PC-3 (cell line): ENCODE measurements around the gene MYO1H. TPM values are rescaled to one million over a fixed set of nuclear protein-coding genes. Genes with fewer than 3 reads are reported as not detected.

Experiments used
- ATAC-seq: fragments of 200-7000 bp; cut with Tn5 transposase; 2 replicates; pipeline ENCODE4 v1.9.1; 2020; ENCODE audit warnings: mild to moderate bottlenecking, moderate library complexity
- BruUV-seq: library from RNA; stranded (reverse); fragments of 400-500 nt; replicated peaks from 2 replicates; lab custom pipeline; 2021; lab: Mats Ljungman, UMichigan
- CTCF ChIA-PET: fragments of 300-600 bp; sonication (Branson Sonifier 250); formaldehyde crosslinking; loops from one replicate; lab custom pipeline; 2022; ENCODE audit warnings: antibody characterized with exemption; lab: Charles Lee
- POLR2A ChIA-PET: fragments of 300-600 bp; sonication (Branson Sonifier 250); formaldehyde crosslinking; loops from one replicate; lab custom pipeline; 2022; ENCODE audit warnings: antibody characterized with exemption; ENCODE audit not compliant: unreplicated experiment; lab: Charles Lee
- DNase-seq: peaks from one replicate; pipeline ENCODE4 v3.0.0-alpha.2; 2015
- H2AFZ ChIP-seq: fragments of 300-600 bp; sonication (generic); 2 replicates; pipeline ENCODE4 v1.6.0; 2016; ENCODE audit warnings: antibody characterized with exemption, low read length
- H3F3A ChIP-seq: fragments of 300-600 bp; sonication (generic); one replicate; pipeline ENCODE4 v1.6.0; 2017; ENCODE audit warnings: antibody characterized with exemption, low read length, control low read depth, mild to moderate bottlenecking; ENCODE audit not compliant: unreplicated experiment
- H3K27ac ChIP-seq: fragments of 300-600 bp; sonication (generic); 2 replicates; pipeline ENCODE4 v1.5.1; 2016; ENCODE audit warnings: mild to moderate bottlenecking, low read length
- H3K27me3 ChIP-seq: fragments of 300-600 bp; sonication (generic); 2 replicates; pipeline ENCODE4 v1.6.1; 2016; ENCODE audit warnings: low read length, mixed read lengths
- H3K36me3 ChIP-seq: fragments of 300-600 bp; sonication (generic); 2 replicates; pipeline ENCODE4 v1.6.1; 2016; ENCODE audit warnings: low read depth, mixed run types, low read length, mixed read lengths
- H3K4me1 ChIP-seq: fragments of 300-600 bp; sonication (generic); 2 replicates; pipeline ENCODE4 v1.5.1; 2016; ENCODE audit warnings: low read length; ENCODE audit not compliant: insufficient read depth
- H3K4me2 ChIP-seq: fragments of 300-600 bp; sonication (generic); 2 replicates; pipeline ENCODE4 v1.6.0; 2016; ENCODE audit warnings: low read length
- H3K4me3 ChIP-seq: fragments of 300-600 bp; sonication (generic); 2 replicates; pipeline ENCODE4 v1.5.1; 2016; ENCODE audit warnings: mild to moderate bottlenecking, low read length, mixed read lengths
- H3K79me2 ChIP-seq: fragments of 300-600 bp; sonication (generic); 2 replicates; pipeline ENCODE4 v1.6.1; 2017; ENCODE audit warnings: low read length, mixed read lengths
- H3K9ac ChIP-seq: fragments of 300-600 bp; sonication (generic); 2 replicates; pipeline ENCODE4 v1.6.0; 2016; ENCODE audit warnings: mild to moderate bottlenecking, low read length
- H3K9me2 ChIP-seq: fragments of 300-600 bp; sonication (generic); replicated peaks from 2 replicates; pipeline ENCODE4 v1.6.1; 2016; ENCODE audit warnings: mixed run types, low read length, mixed read lengths
- H3K9me3 ChIP-seq: fragments of 300-600 bp; sonication (generic); 2 replicates; pipeline ENCODE4 v1.6.1; 2016; ENCODE audit warnings: low read length, mixed read lengths
- H4K20me1 ChIP-seq: fragments of 300-600 bp; sonication (generic); 2 replicates; pipeline ENCODE4 v1.6.1; 2016; ENCODE audit warnings: low read length, mixed read lengths
- CTCF ChIP-seq: fragments of 300-600 bp; sonication (generic); conservative IDR thresholded peaks from 2 replicates; pipeline ENCODE4 v1.5.1; 2017; ENCODE audit warnings: antibody characterized with exemption, low read depth, mild to moderate bottlenecking, low read length
- EZH2 ChIP-seq: fragments of 300-600 bp; sonication (generic); IDR thresholded peaks from one replicate; pipeline ENCODE4 v1.6.1; 2017; ENCODE audit warnings: antibody characterized with exemption, mild to moderate bottlenecking, low read length; ENCODE audit not compliant: unreplicated experiment
- EZH2phosphoT487 ChIP-seq: fragments of 300-600 bp; sonication (generic); IDR thresholded peaks from 2 replicates; pipeline ENCODE4 v1.6.1; 2018; ENCODE audit warnings: mild to moderate bottlenecking, antibody characterized with exemption, low read length, borderline replicate concordance
- intact Hi-C: fragments of 100-400 bp; cut with micrococcal nuclease; formaldehyde crosslinking; loops from 2 replicates; pipeline ENCODE4 v1.9.0; 2023
- total RNA-seq: library from RNA; depleted of rRNA; stranded (reverse); fragments of >200 nt; gene quantifications from 2 replicates; pipeline ENCODE4 v1.2.3, GENCODE V29; 2014

Gene MYO1H
- total RNA-seq, 1 experiment from 2014 or later: not detected

- no TSS peak for BruUV-seq
- Histone ChIP-seq H3F3A (no peaks in the 10 kb centered on the region), H3K9ac (no peak overlapping the region), H3K79me2 (no peaks in the 10 kb centered on the region), H4K20me1 (no peaks in the 10 kb centered on the region), H3K9me3 (no peaks in the 10 kb centered on the region), H2AFZ (no peak overlapping the region), H3K4me2 (no peak overlapping the region), H3K27me3 (peaks cover 74% of the 10 kb centered on the region), H3K36me3 (no peaks in the 10 kb centered on the region), H3K4me1 (no peaks in the 10 kb centered on the region), H3K27ac (no peak overlapping the region), H3K9me2 (no peaks in the 10 kb centered on the region), H3K4me3 (no peak overlapping the region)
- POLR2A ChIA-PET: no interaction called here
- TF ChIP-seq EZH2phosphoT487: no peak
- TF ChIP-seq EZH2: no peak
- no peak for TF ChIP-seq CTCF
- ATAC-seq (no peak), DNase-seq (no peak)
- intact Hi-C loops: no loop called here
- CTCF ChIA-PET: no interaction called here
Measured at GRCh38 chr12:109329686-109330085, 18.0 kb upstream of the MYO1H start.

DNA sequence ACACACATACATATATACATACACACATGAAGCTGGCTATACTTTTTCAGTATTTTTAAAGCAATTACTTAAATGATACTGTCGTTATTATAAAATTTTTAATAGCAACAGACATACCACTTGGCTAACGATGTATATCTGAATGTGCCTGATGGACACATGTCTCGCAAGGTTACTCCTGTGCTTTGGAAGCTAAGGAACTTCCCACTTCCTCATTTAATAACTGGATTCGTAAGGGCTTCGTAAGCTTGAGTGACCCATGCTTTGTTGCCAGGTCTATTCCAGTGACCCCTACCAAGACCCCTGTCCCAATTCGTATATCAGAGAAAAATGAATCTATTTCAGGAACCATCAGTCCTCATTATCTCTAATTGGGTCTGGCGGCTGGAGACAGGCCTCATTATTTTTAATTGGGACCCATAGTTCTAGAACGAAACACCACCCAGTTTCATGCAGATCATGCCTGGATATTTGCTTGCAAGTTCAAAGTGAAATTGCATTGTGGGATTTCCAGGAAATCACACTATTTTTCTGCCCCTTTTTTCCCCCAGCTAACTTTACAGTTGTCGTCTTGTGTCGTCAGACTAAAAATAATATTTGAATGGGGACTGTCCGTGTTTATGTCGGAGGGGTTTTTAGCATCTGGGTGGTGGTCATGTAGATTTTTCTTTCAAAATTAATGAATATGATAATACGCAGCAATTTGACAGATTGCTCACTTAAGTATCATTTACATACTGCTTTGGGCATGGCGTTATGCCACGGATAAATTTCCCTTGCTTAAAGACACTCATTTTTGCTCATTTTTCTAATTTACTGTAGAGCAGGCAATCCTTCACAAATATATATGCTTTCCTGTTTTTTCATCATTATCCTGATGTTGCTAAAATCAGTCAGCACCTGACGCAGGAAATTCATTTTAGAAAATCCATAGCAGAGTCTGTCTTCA lies 17.1 kb upstream of the MYO1H start:
- no peaks in the 10 kb centered on the region for H3K9me3 ChIP-seq
- H3K4me1 ChIP-seq: no peaks in the 10 kb centered on the region
- no peaks in the 10 kb centered on the region for H3K36me3 ChIP-seq
- TF ChIP-seq EZH2phosphoT487: no peak
- TF ChIP-seq EZH2: no peak
- TF ChIP-seq CTCF: no peak
- DNase-seq (no peak), ATAC-seq (no peak)
- no TSS peak for BruUV-seq
- H3K27ac ChIP-seq: no peak overlapping the region
- no peak overlapping the region for H2AFZ ChIP-seq
- ChIA-PET POLR2A (no interaction called here), CTCF (no interaction called here)
- H3K9me2 ChIP-seq: no peaks in the 10 kb centered on the region
- H4K20me1 ChIP-seq: no peaks in the 10 kb centered on the region
- H3K4me2 ChIP-seq: no peak overlapping the region
- no peaks in the 10 kb centered on the region for H3K79me2 ChIP-seq
- intact Hi-C loops: no loop called here
- no peak overlapping the region for H3K4me3 ChIP-seq
- H3K9ac ChIP-seq: no peak overlapping the region
- peaks cover 69% of the 10 kb centered on the region for H3K27me3 ChIP-seq
- no peaks in the 10 kb centered on the region for H3F3A ChIP-seq

GRCh38 chr12:109331301-109331952 lies 16.3 kb upstream of the MYO1H start:
- no peaks in the 10 kb centered on the region for H3K36me3 ChIP-seq
- peaks cover 61% of the 10 kb centered on the region for H3K27me3 ChIP-seq
- ATAC-seq: no peak
- no peaks in the 10 kb centered on the region for H3K9me3 ChIP-seq
- TF ChIP-seq CTCF (no peak), EZH2phosphoT487 (no peak), EZH2 (no peak)
- no peak overlapping the region for H3K4me2 ChIP-seq
- no peak overlapping the region for H2AFZ ChIP-seq
- CTCF ChIA-PET: interaction anchor here (0.5 kb wide), 1 partner anchor 58 kb away, joined by 4 read pairs; no protein-coding TSS in a partner anchor
- no peaks in the 10 kb centered on the region for H4K20me1 ChIP-seq
- intact Hi-C loops: no loop called here
- DNase-seq: no peak
- no TSS peak for BruUV-seq
- no peak overlapping the region for H3K27ac ChIP-seq
- no peaks in the 10 kb centered on the region for H3K4me1 ChIP-seq
- H3K4me3 ChIP-seq: no peak overlapping the region
- POLR2A ChIA-PET: interaction anchor here (0.7 kb wide), 1 partner anchor 318 kb away, joined by 4 read pairs; no protein-coding TSS in a partner anchor
- no peaks in the 10 kb centered on the region for H3F3A ChIP-seq
- no peaks in the 10 kb centered on the region for H3K79me2 ChIP-seq
- no peak overlapping the region for H3K9ac ChIP-seq
- no peaks in the 10 kb centered on the region for H3K9me2 ChIP-seq
